Kidney (tissue), 14 donors: Measurements from ENCODE around the gene TACR2. TPM values are rescaled to one million over a fixed set of nuclear protein-coding genes. Genes with fewer than 3 reads are reported as not detected.

Source experiments
- DNase-seq, 5 donors: peaks; one replicate each; pipeline ENCODE4 v3.0.0-alpha.2; 2013 to 2020
- FAIRE-seq: peaks from 2 replicates; lab custom pipeline; 2012; peaks lifted over from hg19 to GRCh38; lab: Jason Lieb, UNC
- H3K27ac ChIP-seq, 2 donors: one replicate each; pipeline ENCODE4 v1.7.0; 2013; ENCODE audit warnings: low read depth in 2 of 2, low read length in 2 of 2, inconsistent platforms in 1 of 2
- H3K27me3 ChIP-seq: one replicate; pipeline ENCODE4 v1.7.1; 2013; ENCODE audit warnings: low read length, inconsistent platforms; ENCODE audit not compliant: control insufficient read depth, insufficient read depth
- H3K36me3 ChIP-seq, 3 donors: one replicate each; pipeline versions ENCODE4 v1.7.0 to v1.7.1; 2013; ENCODE audit warnings: low read length in 3 of 3, control low read depth in 1 of 3, inconsistent platforms in 1 of 3; ENCODE audit not compliant: insufficient read depth in 3 of 3, control insufficient read depth in 2 of 3
- H3K4me1 ChIP-seq, 3 donors: one replicate each; pipeline versions ENCODE4 v1.7.0 to v1.7.1; 2013; ENCODE audit warnings: low read length in 3 of 3, inconsistent platforms in 1 of 3, low read depth in 1 of 3; ENCODE audit not compliant: control insufficient read depth in 2 of 3, insufficient read depth in 2 of 3
- H3K4me3 ChIP-seq, 3 donors: one replicate each; pipeline versions ENCODE4 v1.7.0 to v1.8.1; 2013; ENCODE audit warnings: low read length in 3 of 3, control low read depth in 1 of 3, inconsistent platforms in 1 of 3
- H3K9ac ChIP-seq, 3 donors: one replicate each; pipeline versions ENCODE4 v1.7.0 to v1.7.1; 2013; ENCODE audit warnings: low read length in 3 of 3, control low read depth in 1 of 3, inconsistent platforms in 1 of 3
- H3K9me3 ChIP-seq, 3 donors: one replicate each; pipeline versions ENCODE4 v1.7.0 to v1.7.1; 2013; ENCODE audit warnings: low read length in 3 of 3, control low read depth in 1 of 3, inconsistent platforms in 1 of 3; ENCODE audit not compliant: control insufficient read depth in 2 of 3, insufficient read depth in 1 of 3
- intact Hi-C: fragments of 100-400 bp; cut with DNase I; formaldehyde crosslinking; loops from one replicate; pipeline ENCODE4 v1.11.1; 2022
- polyA plus RNA-seq: library from polyadenylated mRNA; stranded (reverse); fragments of 350-450 nt; fragmentation: Illumina TruSeq; extraction: RNeasy Lipid Tissue Mini Kit (QIAGEN cat#74804); gene quantifications from one replicate; pipeline ENCODE4 v1.2.3, GENCODE V29; 2014; ENCODE audit warnings: low read depth, low replicate concordance; ENCODE audit not compliant: insufficient read depth
- total RNA-seq: library from RNA; stranded (reverse); fragmentation: NEBNext Ultra II Directional; extraction: Animal tissue kit (Norgen Biotek cat#: 25700); gene quantifications from one replicate; pipeline ENCODE4 v1.2.1, GENCODE V29; 2021
- TF ChIP-seq, protein P1 (sequence below): IDR thresholded peaks from 3 replicates; pipeline ENCODE4 v1.5.1; 2012; ENCODE audit warnings: mild to moderate bottlenecking, moderate library complexity, borderline replicate concordance; ENCODE audit not compliant: insufficient read depth; ENCODE audit errors: extremely low read depth
- donor health status: control.
- donor health status: control.
- donor health status: control.
- donor health status: control.
- donor health status: control.
- donor health status: DM: yes; HTN: yes; CAD: no.
- donor health status: Normal renal cell carcinoma (clear cell type).

Gene TACR2
- total and polyA plus RNA-seq, 2 donors from 2014 or later, result 0.37 to 0.38 TPM

- H3K27ac ChIP-seq, result no peak overlapping the region
- TF ChIP-seq, protein P1, sequence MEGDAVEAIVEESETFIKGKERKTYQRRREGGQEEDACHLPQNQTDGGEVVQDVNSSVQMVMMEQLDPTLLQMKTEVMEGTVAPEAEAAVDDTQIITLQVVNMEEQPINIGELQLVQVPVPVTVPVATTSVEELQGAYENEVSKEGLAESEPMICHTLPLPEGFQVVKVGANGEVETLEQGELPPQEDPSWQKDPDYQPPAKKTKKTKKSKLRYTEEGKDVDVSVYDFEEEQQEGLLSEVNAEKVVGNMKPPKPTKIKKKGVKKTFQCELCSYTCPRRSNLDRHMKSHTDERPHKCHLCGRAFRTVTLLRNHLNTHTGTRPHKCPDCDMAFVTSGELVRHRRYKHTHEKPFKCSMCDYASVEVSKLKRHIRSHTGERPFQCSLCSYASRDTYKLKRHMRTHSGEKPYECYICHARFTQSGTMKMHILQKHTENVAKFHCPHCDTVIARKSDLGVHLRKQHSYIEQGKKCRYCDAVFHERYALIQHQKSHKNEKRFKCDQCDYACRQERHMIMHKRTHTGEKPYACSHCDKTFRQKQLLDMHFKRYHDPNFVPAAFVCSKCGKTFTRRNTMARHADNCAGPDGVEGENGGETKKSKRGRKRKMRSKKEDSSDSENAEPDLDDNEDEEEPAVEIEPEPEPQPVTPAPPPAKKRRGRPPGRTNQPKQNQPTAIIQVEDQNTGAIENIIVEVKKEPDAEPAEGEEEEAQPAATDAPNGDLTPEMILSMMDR, result no peak
- no peaks in the 10 kb centered on the region for H3K9me3 ChIP-seq
- intact Hi-C loops, result no loop called here
- no peaks in the 10 kb centered on the region for H3K36me3 ChIP-seq
- H3K4me1 ChIP-seq, result peaks cover 4 to 19% (median 18%) of the 10 kb centered on the region in 3 donors
- DNase-seq (no peak), FAIRE-seq (no peak)
- H3K4me3 ChIP-seq, result no peak overlapping the region
- H3K9ac ChIP-seq, result no peak overlapping the region
- no peaks in the 10 kb centered on the region for H3K27me3 ChIP-seq
Measured at GRCh38 chr10:69456880-69457693, 40.4 kb upstream of the TACR2 start.

DNA sequence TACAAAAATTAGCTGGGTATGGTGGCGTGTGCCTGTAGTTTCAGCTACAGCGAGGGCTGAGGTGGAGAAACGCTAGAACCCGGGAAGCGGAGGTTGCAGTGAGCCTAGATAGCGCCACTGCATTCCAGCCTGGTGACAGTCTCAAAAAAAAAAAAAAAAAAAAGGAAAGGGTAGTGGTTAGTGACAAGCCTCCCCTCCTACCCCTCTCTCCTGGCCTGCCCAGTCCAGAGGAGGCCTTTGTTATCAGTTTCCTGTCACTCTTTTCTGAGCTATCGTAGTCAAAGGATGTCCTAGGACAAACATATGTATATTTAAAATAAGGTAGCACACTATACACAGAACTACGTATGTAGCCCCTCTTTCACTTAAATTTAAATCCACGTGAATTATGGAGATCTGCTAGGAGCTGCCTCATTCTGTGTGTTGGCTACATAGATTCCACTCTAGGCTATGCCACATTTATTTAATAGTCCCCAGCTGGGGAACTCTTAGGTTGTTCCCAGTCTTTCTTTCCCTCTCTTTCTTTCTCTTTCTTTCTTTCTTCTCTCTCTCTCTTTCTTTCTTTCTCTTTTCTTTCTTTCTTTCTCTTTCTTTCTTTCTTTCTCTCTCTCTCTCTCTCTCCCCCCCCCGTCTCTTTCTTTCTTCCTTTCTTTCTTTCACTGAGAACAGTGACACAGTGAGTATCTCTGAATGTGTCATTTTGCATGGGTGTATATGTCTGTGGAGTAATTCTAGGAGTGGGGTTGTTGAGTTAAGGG lies 38.5 kb upstream of the TACR2 start:
- intact Hi-C loops, result no loop called here
- Histone ChIP-seq H3K27ac (no peak overlapping the region), H3K36me3 (no peaks in the 10 kb centered on the region), H3K4me3 (no peak overlapping the region), H3K9me3 (no peaks in the 10 kb centered on the region), H3K27me3 (no peaks in the 10 kb centered on the region), H3K4me1 (peaks cover 0 to 15% (median 15%) of the 10 kb centered on the region in 3 donors), H3K9ac (no peak overlapping the region)
- TF ChIP-seq, protein P1, result no peak
- FAIRE-seq, result no peak
- no peak for DNase-seq

DNA sequence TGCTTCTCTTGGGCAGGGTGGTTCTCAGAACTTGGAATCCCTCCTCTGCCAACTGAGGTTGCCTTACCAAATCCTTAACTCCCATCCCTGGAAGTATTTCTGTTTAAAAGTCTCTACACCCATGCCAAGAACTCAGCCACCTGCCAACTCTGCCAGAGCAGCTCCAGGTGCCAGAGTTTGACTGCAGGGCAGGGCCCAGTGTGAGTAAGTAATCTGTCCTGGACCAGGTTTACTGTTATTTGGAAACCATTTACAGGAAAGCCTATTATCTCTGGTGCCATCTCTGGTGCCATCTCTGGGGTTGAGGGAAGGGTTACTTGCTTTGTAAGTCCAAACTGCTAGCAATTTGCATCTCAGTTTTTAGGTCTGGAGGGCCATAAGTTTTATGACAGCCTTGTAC lies 37.1 kb upstream of the TACR2 start:
- Histone ChIP-seq H3K9ac (no peak overlapping the region), H3K27me3 (no peaks in the 10 kb centered on the region), H3K9me3 (no peaks in the 10 kb centered on the region), H3K36me3 (no peaks in the 10 kb centered on the region), H3K27ac (no peak overlapping the region), H3K4me1 (peaks cover 0 to 11% (median 8%) of the 10 kb centered on the region in 3 donors), H3K4me3 (no peak overlapping the region)
- intact Hi-C loops, result no loop called here
- no peak for DNase-seq
- no peak for FAIRE-seq
- TF ChIP-seq, protein P1, result no peak
